Esophagus (tissue), 2 donors: ENCODE data around the gene FOXA3. TPM values are rescaled to one million over a fixed set of nuclear protein-coding genes. Genes with fewer than 3 reads are reported as not detected.
"Not testable (repeated sequence)": the region's sequence is repeated elsewhere in the genome, so short reads cannot be mapped to it uniquely, and the experiment has no call there.

Experiments
- H3K27ac ChIP-seq, 2 donors: one replicate each; pipeline ENCODE4 v1.5.1; 2013; ENCODE audit warnings: low read depth in 2 of 2, mild to moderate bottlenecking in 2 of 2, inconsistent platforms in 1 of 2, low read length in 1 of 2, moderate library complexity in 1 of 2
- H3K27me3 ChIP-seq, 2 donors: one replicate each; pipeline ENCODE4 v1.6.1; 2013; ENCODE audit warnings: low read length in 2 of 2, control low read depth in 1 of 2, mild to moderate bottlenecking in 1 of 2; ENCODE audit not compliant: insufficient read depth in 2 of 2, control insufficient read depth in 1 of 2
- H3K36me3 ChIP-seq, 2 donors: one replicate each; pipeline ENCODE4 v1.6.1; 2013; ENCODE audit warnings: low read length in 1 of 2; ENCODE audit not compliant: control insufficient read depth in 2 of 2, insufficient read depth in 2 of 2
- H3K4me1 ChIP-seq, 2 donors: one replicate each; pipeline ENCODE4 v1.6.1; 2013; ENCODE audit warnings: low read length in 1 of 2; ENCODE audit not compliant: control insufficient read depth in 2 of 2, insufficient read depth in 2 of 2
- H3K4me3 ChIP-seq, 2 donors: one replicate each; pipeline ENCODE4 v1.5.1; 2013; ENCODE audit warnings: low read length in 2 of 2, mild to moderate bottlenecking in 2 of 2, low read depth in 1 of 2, moderate library complexity in 1 of 2
- H3K9me3 ChIP-seq, 2 donors: one replicate each; pipeline ENCODE4 v1.6.1; 2013; ENCODE audit warnings: mild to moderate bottlenecking in 2 of 2, low read depth in 1 of 2, low read length in 1 of 2, moderate library complexity in 1 of 2; ENCODE audit not compliant: control insufficient read depth in 2 of 2, insufficient read depth in 1 of 2
- WGBS, 2 donors: extraction: QIAGEN DNeasy Blood & Tissue Kit; methylation state at CpG; one replicate each; pipeline ENCODE4 v1.1.7; 2013; 5-methylcytosine and 5-hydroxymethylcytosine counted together
- polyA plus RNA-seq, 2 donors: library from polyadenylated mRNA; stranded (reverse); fragments of 200-250 nt; gene quantifications; one replicate each; pipeline ENCODE4 v1.2.3, GENCODE V29; 2013
- donor health status: healthy with polysubstance abuse.
- donor health status: Bipolar disorder and iron deficiency.

Gene FOXA3
- polyA plus RNA-seq, 2 donors = 0.02 to 0.10 TPM

DNA sequence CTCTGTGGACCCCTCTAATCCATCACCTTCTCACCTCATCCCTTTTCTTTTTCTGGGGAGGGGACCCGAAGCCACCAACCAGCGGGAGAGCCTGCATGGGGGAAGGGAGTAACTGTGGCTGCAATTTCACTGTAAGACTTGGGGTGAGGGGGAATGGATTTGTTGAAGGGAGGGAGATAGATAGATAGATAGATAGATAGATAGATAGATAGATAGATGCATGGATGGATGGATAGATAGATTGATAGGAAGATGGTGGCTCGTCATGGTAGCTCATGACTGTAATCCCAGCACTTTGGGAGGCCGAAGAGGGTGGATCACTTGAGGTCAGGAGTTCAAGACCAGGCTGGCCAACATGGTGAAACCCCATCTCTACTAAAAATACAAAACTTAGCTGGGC lies 3.1 kb downstream of the FOXA3 start:
- H3K9me3 ChIP-seq, H3K4me3 ChIP-seq, H3K36me3 ChIP-seq, H3K27me3 ChIP-seq, H3K4me1 ChIP-seq, H3K27ac ChIP-seq: not testable (repeated sequence)
- WGBS, 2 donors = 66 to 70% methylated on average over 4 of the region's 4 CpGs

DNA sequence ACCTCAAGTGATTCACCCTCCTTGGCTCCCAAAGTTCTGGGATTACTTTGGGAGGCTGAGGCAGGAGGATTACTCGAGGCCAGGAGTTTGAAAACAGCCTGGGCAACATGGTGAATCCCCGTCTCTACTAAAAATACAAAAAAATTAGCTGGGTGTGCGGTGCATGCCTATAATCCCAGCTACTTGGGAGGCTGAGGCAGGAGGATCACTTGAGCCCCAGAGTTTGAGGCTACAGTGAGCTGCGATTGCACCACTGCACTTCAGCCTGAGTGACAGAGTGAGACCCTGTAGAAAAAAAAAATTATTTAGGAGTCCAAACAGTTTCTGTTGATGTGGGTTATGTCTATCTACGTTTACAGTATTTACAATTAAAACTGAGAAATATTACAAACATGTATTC lies 6.7 kb downstream of the FOXA3 start:
- H3K4me3 ChIP-seq = no peak overlapping the region
- WGBS, 2 donors = 72 to 80% methylated on average over 5 of the region's 5 CpGs
- no peaks in the 10 kb centered on the region for H3K27me3 ChIP-seq
- H3K36me3 ChIP-seq = no peaks in the 10 kb centered on the region
- no peaks in the 10 kb centered on the region for H3K4me1 ChIP-seq
- H3K27ac ChIP-seq = no peak overlapping the region
- no peaks in the 10 kb centered on the region for H3K9me3 ChIP-seq

DNA sequence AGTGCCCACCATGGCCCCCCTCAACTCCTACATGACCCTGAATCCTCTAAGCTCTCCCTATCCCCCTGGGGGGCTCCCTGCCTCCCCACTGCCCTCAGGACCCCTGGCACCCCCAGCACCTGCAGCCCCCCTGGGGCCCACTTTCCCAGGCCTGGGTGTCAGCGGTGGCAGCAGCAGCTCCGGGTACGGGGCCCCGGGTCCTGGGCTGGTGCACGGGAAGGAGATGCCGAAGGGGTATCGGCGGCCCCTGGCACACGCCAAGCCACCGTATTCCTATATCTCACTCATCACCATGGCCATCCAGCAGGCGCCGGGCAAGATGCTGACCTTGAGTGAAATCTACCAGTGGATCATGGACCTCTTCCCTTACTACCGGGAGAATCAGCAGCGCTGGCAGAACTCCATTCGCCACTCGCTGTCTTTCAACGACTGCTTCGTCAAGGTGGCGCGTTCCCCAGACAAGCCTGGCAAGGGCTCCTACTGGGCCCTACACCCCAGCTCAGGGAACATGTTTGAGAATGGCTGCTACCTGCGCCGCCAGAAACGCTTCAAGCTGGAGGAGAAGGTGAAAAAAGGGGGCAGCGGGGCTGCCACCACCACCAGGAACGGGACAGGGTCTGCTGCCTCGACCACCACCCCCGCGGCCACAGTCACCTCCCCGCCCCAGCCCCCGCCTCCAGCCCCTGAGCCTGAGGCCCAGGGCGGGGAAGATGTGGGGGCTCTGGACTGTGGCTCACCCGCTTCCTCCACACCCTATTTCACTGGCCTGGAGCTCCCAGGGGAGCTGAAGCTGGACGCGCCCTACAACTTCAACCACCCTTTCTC lies 8.2 kb downstream of the FOXA3 start:
- H3K27ac ChIP-seq = no peak overlapping the region
- 92 to 94% methylated on average over 34 of the region's 34 CpGs for WGBS, 2 donors
- H3K4me3 ChIP-seq = no peak overlapping the region
- H3K9me3 ChIP-seq = no peaks in the 10 kb centered on the region
- H3K36me3 ChIP-seq = no peaks in the 10 kb centered on the region
- H3K4me1 ChIP-seq = peaks cover 0 to 3% of the 10 kb centered on the region in 2 donors
- no peaks in the 10 kb centered on the region for H3K27me3 ChIP-seq

DNA sequence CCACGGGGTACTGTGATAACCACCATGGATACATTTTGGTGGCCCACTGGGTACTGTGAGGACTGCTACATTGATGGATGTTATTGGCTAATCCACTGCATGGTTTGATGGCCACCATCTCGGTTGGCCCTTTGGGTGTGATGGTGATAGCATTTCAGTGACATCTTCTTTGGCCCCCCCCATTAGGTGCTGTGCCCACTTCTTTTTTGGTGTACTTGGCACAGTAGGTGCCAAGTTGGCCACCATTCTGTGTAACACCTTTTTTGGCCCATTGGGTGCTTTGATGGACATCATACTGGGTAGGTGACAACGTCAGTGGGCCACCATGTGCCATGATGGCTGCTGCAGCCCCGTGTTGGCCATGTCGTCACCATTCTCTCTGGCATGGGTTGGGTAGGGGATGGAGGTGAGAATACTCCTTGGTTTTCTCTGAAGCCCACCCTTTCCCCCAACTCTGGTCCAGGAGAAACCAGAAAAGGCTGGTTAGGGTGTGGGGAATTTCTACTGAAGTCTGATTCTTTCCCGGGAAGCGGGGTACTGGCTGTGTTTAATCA lies 9.2 kb downstream of the FOXA3 start:
- Histone ChIP-seq H3K36me3 (no peaks in the 10 kb centered on the region), H3K4me1 (peaks cover 0 to 3% of the 10 kb centered on the region in 2 donors), H3K27ac (no peak overlapping the region), H3K4me3 (no peak overlapping the region), H3K9me3 (no peaks in the 10 kb centered on the region), H3K27me3 (no peaks in the 10 kb centered on the region)
- WGBS, 2 donors = 85 to 86% methylated on average over 7 of the region's 7 CpGs

DNA sequence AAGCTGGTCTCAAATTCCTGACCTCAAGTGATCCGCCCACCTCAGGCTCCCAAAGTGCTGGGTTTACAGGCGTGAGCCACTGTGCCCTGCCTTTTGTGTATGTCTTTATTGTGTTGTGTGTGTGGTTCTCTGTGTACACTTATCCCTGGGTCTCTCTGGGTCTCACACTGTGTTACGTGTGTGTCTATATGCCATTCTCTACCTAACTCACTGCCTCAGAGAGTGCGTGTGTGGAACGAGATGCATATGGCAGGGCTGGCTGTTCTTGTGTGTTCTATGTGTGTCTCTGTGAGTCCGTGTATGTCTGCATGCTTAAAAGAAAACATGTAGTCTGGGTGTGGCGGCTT lies 10.5 kb downstream of the FOXA3 start:
- Histone ChIP-seq H3K27me3 (no peaks in the 10 kb centered on the region), H3K27ac (no peak overlapping the region), H3K4me3 (no peak overlapping the region), H3K9me3 (no peaks in the 10 kb centered on the region), H3K4me1 (peaks cover 0 to 3% of the 10 kb centered on the region in 2 donors), H3K36me3 (no peaks in the 10 kb centered on the region)
- WGBS, 2 donors = 88% methylated on average over 7 of the region's 7 CpGs

DNA sequence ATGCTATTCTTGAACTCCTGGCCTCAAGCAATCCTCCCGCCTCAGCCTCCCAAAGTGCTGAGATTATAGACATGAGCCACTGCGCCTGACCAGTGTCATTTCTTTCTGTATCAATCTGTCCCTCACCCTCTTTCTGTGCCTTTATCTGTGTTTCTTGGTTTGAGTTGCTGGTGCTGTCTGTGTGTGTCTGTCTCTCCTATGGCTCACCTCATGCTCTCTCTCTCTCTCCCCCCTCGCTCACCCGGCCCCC lies 12.0 kb downstream of the FOXA3 start:
- Histone ChIP-seq H3K27me3 (no peaks in the 10 kb centered on the region), H3K9me3 (no peaks in the 10 kb centered on the region), H3K36me3 (no peaks in the 10 kb centered on the region), H3K4me3 (no peak overlapping the region), H3K27ac (no peak overlapping the region), H3K4me1 (peaks cover 0 to 3% of the 10 kb centered on the region in 2 donors)
- 46 to 52% methylated on average over 4 of the region's 4 CpGs for WGBS, 2 donors

DNA sequence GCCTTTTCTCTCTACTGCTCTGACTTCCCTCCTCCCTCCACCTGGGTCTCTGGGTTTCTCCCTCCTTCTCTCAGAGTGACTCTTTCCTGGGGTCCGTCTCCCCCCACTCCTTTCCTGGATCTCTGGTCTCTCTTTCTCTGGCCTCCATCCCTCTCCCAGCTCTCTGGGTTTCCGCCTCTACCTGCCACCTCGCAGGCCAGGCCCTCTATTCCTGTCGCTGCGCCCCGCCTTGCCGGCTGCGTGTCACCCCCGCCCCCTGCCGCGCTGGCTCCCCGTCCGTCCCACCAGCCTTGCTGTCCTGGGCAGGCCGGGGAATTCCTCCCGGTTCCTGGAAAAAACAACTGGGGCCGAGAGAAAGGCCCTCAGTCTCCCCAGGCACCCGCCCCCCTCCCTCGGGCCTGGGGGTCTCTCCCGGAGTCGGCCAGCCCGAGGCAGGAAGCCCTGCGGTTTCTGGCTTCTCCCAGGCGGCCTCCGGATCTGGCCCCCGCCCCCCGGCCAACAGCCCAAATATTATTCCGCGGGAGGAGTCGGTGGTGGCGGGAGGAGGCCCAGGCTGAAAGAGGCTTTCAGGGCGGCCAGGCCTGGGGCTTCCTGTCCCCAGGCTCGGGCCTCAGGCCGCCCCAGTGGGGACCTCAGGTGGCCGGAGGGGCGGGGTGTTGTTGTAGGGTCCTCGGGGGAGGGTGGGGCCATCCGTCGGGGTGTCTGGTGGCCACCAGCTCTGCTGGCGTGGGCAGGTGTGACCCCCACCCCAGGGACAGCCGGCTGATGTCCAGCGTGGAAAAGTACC lies 12.5 kb downstream of the FOXA3 start:
- Histone ChIP-seq H3K4me1 (peaks cover 0 to 3% of the 10 kb centered on the region in 2 donors), H3K36me3 (no peaks in the 10 kb centered on the region), H3K27ac (peak overlapping the region in 1 of 2 donors; percentile 30), H3K4me3 (no peak overlapping the region), H3K27me3 (no peaks in the 10 kb centered on the region), H3K9me3 (no peaks in the 10 kb centered on the region)
- WGBS, 2 donors = 10% methylated on average over 39 to 41 of the region's 41 CpGs

DNA sequence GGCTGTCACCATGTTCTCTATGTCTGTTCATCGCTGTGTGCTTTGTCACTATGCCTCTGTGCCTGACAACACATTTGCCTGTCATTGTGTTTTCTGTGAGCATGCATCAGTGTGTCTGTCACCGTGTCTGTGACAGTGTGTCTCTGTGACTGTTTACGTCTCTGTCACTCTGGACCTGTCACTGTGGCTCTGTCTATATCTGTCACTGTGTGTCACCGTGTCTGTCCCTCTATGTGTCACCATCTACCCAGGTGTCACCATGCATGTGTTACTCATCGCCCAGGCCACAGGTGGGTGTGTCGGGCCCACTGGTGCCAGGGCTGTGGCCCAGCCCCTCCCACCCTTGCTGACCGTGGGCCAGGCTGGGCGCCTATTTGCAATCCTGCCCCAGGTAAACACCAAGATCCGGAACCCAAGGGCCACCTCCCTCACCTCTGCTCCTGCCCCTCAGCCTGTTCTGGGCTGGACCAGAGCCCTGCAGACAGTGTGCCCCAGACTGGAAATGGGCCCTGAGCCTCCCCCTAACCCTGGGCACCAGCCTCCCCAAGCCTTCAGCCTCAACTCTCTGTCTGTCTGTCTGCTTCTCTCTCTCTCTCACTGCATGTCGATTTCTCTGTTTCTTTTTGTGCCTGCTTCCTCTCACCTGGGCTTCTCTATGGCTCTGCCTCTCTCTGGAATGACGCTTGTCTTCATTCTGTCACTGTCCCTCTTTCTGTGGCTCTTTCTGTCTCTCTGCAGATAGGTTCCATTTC lies 14.1 kb downstream of the FOXA3 start:
- peak overlapping the region; percentile 14 to 58 for H3K27ac ChIP-seq
- WGBS, 2 donors = 60 to 67% methylated on average over 10 to 11 of the region's 11 CpGs
- no peaks in the 10 kb centered on the region for H3K36me3 ChIP-seq
- H3K4me3 ChIP-seq = no peak overlapping the region
- H3K27me3 ChIP-seq = no peaks in the 10 kb centered on the region
- H3K9me3 ChIP-seq = no peaks in the 10 kb centered on the region
- H3K4me1 ChIP-seq = peaks cover 0 to 5% of the 10 kb centered on the region in 2 donors

DNA sequence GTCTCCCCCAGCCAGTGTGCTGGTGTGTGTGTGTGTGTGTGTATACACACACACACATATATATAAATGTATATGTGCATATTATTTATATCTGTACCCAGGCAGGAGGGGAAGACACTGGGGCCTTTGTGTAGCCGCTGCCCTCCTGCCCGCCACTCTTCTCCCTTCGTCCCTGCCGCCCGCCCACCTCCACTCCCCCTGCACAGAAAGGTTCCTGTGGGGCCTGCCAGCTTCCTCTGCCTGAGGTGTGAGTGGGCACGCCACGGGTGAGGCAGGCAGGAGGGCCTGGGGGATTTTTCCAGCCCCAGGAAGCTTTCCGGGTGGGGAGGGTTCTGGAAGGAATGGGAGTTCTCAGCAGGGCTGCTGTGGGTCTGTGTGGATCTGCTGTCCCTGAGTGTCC lies 14.9 kb downstream of the FOXA3 start:
- no peak overlapping the region for H3K4me3 ChIP-seq
- H3K27ac ChIP-seq = no peak overlapping the region

More for the DNA sequence above, 14.9 kb downstream of the FOXA3 start:
- Histone ChIP-seq H3K9me3 (no peaks in the 10 kb centered on the region), H3K36me3 (no peaks in the 10 kb centered on the region), H3K4me1 (peaks cover 5 to 9% of the 10 kb centered on the region in 2 donors), H3K27me3 (no peaks in the 10 kb centered on the region)
- 47 to 59% methylated on average over 6 to 8 of the region's 8 CpGs for WGBS, 2 donors
